ENCODE results near the gene CIDEA.
A peak's percentile ranks its signal among the peaks of the same experiment; 100 is the strongest.

CIDEA gene

DNA sequence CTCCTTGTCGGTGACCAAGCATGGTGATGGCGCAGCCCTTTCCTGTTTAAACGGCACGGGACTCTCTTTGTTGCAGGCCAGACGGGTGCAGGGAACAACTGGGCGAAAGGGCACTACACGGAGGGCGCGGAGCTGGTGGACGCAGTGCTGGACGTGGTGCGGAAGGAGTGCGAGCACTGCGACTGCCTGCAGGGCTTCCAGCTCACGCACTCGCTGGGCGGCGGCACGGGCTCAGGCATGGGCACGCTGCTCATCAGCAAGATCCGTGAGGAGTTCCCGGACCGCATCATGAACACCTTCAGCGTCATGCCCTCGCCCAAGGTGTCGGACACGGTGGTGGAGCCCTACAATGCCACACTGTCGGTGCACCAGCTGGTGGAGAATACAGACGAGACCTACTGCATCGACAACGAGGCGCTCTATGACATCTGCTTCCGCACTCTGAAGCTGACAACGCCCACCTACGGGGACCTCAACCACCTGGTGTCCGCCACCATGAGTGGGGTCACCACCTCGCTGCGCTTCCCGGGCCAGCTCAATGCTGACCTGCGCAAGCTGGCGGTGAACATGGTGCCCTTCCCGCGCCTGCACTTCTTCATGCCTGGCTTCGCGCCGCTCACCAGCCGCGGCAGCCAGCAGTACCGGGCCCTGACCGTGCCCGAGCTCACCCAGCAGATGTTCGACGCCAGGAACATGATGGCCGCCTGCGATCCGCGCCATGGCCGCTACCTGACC is 71.0 kb downstream of the CIDEA start:
- CTCF ChIA-PET: interaction anchor here (0.9 to 1.0 kb wide), 2 partner anchors 10 kb away, joined by 3 read pairs; no protein-coding TSS in a partner anchor
- peaks cover 2% of the 10 kb centered on the region for H3K4me1 Mint-ChIP-seq
- no peaks in the 10 kb centered on the region for H3K27me3 Mint-ChIP-seq
- H3K27ac Mint-ChIP-seq: no peak overlapping the region
- no peak for DNase-seq
- peaks cover 29% of the 10 kb centered on the region for H3K36me3 Mint-ChIP-seq
- H3K9me3 Mint-ChIP-seq: no peaks in the 10 kb centered on the region
- H3K4me3 Mint-ChIP-seq: no peak overlapping the region

DNA sequence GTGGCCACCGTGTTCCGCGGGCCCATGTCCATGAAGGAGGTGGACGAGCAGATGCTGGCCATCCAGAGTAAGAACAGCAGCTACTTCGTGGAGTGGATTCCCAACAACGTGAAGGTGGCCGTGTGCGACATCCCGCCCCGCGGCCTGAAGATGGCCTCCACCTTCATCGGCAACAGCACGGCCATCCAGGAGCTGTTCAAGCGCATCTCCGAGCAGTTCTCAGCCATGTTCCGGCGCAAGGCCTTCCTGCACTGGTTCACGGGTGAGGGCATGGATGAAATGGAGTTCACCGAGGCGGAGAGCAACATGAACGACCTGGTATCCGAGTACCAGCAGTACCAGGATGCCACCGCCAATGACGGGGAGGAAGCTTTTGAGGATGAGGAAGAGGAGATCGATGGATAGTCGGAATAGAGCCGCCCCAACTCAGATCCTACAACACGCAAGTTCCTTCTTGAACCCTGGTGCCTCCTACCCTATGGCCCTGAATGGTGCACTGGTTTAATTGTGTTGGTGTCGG is 71.6 kb downstream of the CIDEA start:
- Mint-ChIP-seq H3K4me1 (peaks cover 2% of the 10 kb centered on the region), H3K9me3 (no peaks in the 10 kb centered on the region), H3K27ac (no peak overlapping the region), H3K4me3 (no peak overlapping the region), H3K27me3 (no peaks in the 10 kb centered on the region), H3K36me3 (peaks cover 29% of the 10 kb centered on the region)
- no peak for DNase-seq
- CTCF ChIA-PET: interaction anchor here (0.9 to 1.0 kb wide), 2 partner anchors 10 to 11 kb away, joined by 3 read pairs; no protein-coding TSS in a partner anchor

DNA sequence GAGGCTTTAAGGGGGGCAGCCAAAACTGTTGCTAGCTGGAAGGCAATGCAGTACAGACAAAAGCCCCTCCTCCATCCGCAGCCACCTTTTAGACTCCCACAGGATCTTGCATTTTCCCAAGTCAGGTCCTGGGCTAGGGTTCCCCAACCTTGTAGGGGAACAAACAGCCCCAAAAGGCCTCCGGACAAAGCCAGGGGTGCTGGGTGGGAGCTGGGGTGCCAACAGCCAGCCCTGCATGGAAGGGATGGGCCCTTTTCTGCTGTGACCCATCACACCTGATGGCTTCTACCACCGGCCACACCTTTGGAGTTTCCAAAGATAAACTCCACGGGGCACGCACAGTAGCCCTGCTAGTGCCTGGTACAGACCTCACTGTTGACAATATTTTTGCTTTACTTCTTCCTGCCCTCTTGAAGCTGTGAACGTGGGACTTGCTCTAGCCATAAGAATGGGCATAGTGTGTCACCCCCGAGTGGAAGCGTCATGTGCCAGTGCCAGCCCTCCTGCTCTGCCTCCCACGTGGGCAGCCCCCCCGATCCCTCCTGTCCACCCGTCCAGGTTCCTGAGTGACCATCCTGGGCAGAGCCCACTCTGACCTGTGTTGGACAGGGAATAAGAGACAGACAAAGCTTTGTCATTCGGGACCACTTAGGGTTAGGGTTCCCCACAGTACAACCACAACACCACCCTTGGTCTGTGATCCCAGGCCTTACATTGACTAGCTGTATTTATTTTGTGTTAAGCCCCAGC is 72.7 kb downstream of the CIDEA start:
- H3K27me3 Mint-ChIP-seq: no peaks in the 10 kb centered on the region
- CTCF ChIA-PET: interaction anchor here (0.9 to 3.5 kb wide), 9 partner anchors 8 to 334 kb away, joined by 3 to 17 read pairs (median 6); no protein-coding TSS in a partner anchor
- H3K27ac Mint-ChIP-seq: peak overlapping the region; percentile 60
- H3K36me3 Mint-ChIP-seq: peaks cover 26% of the 10 kb centered on the region
- H3K4me3 Mint-ChIP-seq: no peak overlapping the region
- no peak for DNase-seq
- peaks cover 2% of the 10 kb centered on the region for H3K4me1 Mint-ChIP-seq
- no peaks in the 10 kb centered on the region for H3K9me3 Mint-ChIP-seq

Data from activated naive CD4-positive, alpha-beta T cell treated with anti-CD3 and anti-CD28 coated beads, Interleukin-2, amount 10 ng/mL, durations not matched to agents 7 days and 5 days (primary cell).